HG03060 (cell line): ENCODE data around the gene NFAT5.

ENCODE experiments used
- ATAC-seq: cut with Tn5 transposase; IDR thresholded peaks from one replicate; pipeline ENCODE4 v1.9.1; 2021; ENCODE audit warnings: low read depth, moderate number of reproducible peaks; ENCODE audit not compliant: unreplicated experiment

Gene NFAT5

DNA sequence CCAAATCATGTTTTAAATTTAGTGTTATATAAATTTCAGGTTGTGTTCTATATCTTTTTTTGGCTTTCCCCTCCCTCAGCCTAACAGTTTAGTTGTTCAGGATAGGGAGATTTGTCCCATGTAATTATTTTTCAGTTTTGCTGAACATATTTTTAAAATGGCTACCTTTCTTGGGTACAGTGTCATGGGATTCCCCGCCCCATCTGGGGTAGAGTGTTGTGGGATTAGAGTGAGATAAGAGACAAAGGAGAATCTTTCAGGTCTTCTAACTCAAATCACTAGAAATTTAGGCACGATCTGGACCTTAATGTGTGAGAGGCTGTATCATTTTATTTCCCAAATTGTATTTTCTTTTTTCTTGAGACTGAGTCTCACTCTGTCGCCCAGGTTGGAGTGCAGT, 24.8 kb downstream of the NFAT5 start:
- no peak for ATAC-seq

- no peak for ATAC-seq
These were observed 28.0 kb downstream of the NFAT5 start for GRCh38 chr16:69593751-69594255.

DNA sequence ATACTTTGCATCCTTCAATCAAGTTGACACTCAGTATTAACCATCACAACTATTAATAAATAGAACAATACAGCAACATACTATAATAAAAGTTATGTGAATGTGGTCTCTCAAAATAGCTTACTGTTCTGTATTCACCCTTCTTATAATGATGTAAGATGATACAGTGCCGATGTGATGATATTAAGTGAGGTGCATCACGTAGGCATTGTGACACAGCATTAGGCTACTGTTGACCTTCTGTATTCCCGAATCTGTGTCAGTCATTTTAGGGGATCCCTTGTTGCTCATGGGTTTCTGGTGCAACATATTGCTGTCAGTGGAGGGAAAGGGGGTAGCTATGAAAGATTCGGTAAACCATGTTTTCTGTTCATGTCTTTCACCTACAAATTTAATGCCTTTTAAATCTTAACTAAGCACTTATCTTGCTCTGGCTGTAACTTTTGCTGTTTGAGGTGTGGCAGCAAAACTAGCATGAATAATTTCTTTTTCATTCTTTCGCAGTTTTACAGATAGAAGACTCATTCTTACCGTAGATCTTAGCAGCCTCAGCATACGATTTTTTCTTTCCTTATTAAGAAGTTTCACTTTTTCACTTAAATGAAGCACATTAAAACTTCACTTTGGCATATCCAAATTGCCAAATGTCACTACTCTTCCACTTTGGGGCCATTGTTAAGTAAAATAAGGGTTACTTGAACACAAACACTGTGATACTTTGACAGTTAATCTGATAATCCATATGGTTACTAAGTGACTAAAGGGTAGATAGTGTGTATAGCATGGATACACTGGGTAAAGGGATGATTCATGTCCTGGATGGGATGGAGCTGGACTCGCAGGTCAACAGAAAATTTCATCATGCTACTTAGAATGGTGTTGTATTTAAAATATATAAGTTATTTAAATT, 29.6 kb downstream of the NFAT5 start:
- no peak for ATAC-seq

- no peak for ATAC-seq
These were observed 31.0 kb downstream of the NFAT5 start for GRCh38 chr16:69596801-69597200.

DNA sequence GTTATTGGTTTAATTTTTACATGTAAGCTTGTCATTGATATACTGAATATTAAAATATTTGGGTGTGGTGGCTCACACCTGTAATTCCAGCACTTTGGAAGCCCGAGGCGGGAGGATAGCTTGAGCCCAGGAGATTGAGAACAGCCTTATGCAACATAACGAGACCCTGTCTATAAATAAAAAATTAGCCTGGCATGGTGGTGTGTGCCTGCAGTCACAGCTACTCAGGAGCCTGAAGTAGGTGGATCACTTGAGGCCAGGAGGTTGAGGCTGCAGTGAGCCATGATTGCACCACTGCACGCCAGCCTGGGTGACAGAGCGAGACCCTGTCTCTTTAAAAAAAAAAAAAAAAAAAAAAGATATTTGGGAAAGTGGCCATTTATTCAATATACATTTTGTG, 32.3 kb downstream of the NFAT5 start:
- no peak for ATAC-seq

- ATAC-seq: no peak
These were observed 34.0 kb downstream of the NFAT5 start for GRCh38 chr16:69599731-69600130.

DNA sequence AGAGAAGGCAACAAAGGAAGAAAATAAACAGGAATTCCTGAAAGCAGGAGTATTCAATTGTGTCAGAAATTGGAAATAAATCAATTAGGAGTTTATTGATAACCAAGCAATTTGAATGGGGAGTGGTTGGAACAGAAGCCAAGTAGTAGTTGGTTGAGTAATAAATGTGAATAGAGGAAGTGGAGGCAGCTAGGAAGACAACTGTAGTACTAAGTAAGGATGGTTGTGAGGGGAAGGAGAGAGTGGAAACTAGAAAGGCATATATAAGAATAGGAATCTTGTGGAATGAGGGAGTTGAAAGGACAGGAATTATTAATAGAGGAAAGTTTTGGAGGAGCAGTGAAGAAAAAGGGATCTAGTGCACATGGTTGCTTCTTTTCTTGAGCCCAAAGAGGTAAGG, 34.4 kb downstream of the NFAT5 start:
- no peak for ATAC-seq

- no peak for ATAC-seq
These were observed 35.5 kb downstream of the NFAT5 start for GRCh38 chr16:69601250-69601649.

GRCh38 chr16:69606985-69607384, 41.2 kb downstream of the NFAT5 start:
- no peak for ATAC-seq

- no peak for ATAC-seq
These were observed 41.9 kb downstream of the NFAT5 start for GRCh38 chr16:69607674-69608073.

DNA sequence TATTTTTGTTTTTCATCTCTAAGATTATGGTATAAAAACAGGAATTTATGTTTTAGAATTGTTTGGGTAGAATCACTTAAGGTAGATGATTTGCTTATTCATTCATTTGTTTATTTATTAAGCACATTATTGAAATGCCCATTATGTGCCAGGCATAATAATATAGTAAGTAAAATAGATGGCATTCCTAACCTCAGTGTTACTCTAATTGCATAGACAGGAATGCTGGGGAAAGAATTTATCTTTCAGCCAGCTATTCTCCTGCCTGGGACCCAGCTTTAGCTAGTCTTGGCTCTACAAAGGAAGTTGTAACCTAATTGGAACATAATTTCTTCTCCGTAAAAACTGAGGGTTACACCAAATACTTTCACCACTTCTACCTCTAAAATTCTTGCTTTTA, 44.6 kb downstream of the NFAT5 start:
- no peak for ATAC-seq

DNA sequence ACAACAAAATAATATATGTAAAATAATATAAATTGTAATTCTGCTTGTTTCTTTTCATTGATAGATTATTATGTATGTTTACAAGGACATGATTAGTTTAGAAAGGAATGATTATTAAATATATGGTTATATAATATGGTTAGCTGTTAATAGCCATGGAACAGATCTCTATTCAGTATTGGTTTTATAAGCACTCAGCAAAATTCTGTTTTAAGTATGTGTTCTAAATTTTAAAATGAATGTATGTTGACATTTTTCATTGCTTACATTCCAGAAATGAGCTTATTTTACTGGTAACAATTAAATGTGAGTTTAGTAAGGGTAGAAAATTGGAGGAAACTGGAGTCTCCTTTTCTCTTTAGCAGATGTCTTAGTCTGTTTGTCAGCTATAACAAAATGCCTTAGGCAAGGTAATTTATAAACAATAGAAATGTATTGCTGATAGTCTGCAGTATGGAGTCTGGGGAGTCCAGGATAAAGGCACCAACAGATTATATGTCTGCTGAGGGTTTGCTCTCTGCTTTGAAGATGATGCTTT, 45.4 kb downstream of the NFAT5 start:
- no peak for ATAC-seq

- no peak for ATAC-seq
These were observed 47.8 kb downstream of the NFAT5 start for GRCh38 chr16:69613378-69614154.

- no peak for ATAC-seq
These were observed 49.8 kb downstream of the NFAT5 start for GRCh38 chr16:69615528-69615927.

DNA sequence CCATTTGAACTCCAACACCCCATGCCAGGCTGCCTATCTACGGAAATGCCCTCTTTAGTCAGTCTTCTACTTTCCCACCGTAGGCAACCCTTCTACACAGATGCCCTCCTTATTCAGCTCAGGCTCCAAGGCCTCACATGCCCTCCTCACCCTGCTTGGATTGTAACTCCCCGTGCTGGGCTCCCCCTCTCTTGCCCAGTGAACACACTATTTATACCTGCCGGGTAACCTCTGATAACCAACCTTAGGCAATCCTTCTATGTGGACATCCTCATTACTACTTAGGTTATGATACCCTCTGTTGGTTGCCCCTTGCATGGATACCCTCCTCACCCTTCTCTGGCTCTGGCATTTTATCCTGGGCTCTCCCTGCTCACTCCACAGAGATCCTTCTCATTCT, 50.3 kb downstream of the NFAT5 start:
- ATAC-seq: no peak

DNA sequence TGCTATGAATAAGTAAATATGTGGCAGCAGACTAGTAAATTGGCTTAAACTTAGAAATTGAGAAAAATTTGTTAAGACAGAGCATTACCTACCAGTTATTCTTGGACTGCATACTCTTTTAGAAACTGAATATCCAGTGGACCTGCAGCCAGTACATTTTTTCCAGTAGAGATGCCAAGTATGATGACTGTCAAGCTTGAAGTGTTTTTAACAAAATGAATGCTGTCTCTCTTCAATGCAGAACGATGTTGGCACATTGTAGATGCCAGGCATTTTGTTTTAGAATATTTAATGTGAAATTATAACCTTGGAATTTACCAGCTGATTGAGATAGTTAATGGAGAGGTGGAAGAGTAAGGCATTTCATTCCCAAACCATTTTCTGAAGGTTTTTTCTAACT, 52.5 kb downstream of the NFAT5 start:
- ATAC-seq: no peak

DNA sequence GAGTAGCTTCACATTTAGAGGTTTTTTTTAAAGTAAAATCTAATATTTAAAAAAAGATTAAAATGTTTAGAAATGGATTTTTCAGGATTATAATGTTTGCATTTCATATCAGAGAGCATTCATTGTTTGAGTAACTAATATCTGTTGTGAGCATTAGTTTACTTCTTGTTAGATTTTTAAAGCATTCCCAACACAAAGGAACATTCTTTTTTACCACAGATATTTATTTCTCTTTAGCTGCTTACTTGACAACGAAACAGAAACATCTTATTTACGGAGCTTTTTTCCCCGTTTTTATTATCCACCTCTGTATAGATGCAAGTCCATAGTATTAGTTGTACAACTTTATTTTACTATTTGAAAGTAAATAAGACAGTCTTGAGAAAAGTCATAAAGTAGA, 53.0 kb downstream of the NFAT5 start:
- no peak for ATAC-seq

DNA sequence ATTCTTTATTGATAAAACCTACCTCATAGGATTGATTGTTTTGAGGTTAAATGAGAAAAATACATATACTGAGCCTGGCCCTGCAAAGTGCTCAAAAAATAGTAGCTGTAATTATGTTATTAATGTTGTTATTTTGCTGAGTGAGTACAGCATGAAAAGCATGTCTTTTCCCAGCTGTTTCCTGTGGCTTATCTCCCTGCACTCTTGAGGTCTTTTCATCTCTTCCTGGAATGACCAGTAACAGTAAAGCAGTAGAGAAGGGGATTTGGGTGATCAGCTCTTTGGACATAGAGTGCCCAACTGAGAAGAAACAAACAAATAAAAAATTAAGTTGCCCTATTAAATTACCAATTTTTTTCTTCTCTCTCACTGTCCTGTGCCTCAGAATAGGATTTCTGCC, 53.7 kb downstream of the NFAT5 start:
- ATAC-seq: no peak

DNA sequence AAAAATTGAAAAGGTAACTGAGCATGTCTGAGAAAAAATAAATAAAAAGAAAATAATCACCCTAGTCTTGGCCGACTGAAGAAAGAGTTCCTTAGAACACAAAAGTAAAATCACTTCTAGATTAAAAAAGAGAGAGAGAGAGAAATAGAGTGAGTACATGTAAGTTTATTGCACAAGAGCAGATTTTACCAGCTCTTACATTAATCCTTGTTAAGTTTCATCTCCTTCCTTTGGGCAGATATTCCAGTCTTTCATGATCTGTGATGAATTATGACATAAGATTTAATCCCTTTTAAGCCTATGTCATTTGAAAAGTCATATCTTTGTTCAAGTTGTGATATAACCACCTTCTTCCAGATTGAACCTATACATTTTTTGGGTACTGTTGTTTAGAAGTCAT, 54.8 kb downstream of the NFAT5 start:
- no peak for ATAC-seq

- ATAC-seq: no peak
These were observed 55.5 kb downstream of the NFAT5 start for GRCh38 chr16:69621225-69621624.

GRCh38 chr16:69626256-69626655, 60.5 kb downstream of the NFAT5 start:
- no peak for ATAC-seq
